G401 (cell line): ENCODE data around the gene THRB. TPM values are rescaled to one million over a fixed set of nuclear protein-coding genes. Genes with fewer than 3 reads are reported as not detected.
"Not testable (repeated sequence)": the region's sequence is repeated elsewhere in the genome, so short reads cannot be mapped to it uniquely, and the experiment has no call there.

Experiments used
- DNase-seq: peaks from one replicate; pipeline ENCODE4 v3.0.0-alpha.2; 2015; ENCODE audit warnings: low spot score
- in situ Hi-C: cut with HindIII; loops from 2 replicates; pipeline ENCODE4 v1.10.0; 2016; ENCODE audit warnings: low sequenced_read_pairs, mixed read lengths
- total RNA-seq: library from RNA; depleted of rRNA; stranded (reverse); fragments of >200 nt; shearing (Covaris generic); gene quantifications from 2 replicates; pipeline ENCODE4 v1.2.3, GENCODE V29; 2014

Gene THRB
- total RNA-seq, 1 experiment from 2014 or later: not detected

- in situ Hi-C loops: no loop called here
- peak; percentile 9 for DNase-seq
Observed at GRCh38 chr3:24129549-24129948, 365.1 kb downstream of the THRB start.

GRCh38 chr3:24128199-24129005 is 366.2 kb downstream of the THRB start:
- in situ Hi-C loops: no loop called here
- peak; percentile 33 for DNase-seq

DNA sequence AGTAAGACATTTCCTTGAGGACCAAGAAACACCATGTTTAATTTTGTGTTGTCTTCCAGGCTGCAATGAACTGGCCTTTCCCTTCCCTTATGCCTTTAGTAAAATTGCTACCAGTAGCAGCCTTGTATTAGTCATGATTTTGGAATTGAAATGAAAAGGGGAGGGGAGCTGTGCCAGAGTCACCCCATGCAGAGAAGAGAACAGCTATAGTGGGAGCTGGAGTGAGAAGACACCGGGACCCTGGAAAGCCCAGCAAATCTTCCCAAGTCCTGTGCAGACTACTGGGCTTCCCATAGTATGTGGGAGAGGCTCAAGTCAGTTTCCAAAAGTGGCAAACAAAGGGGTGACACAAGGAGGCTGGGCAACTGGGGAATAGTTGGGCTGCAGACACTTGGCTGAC is 371.1 kb downstream of the THRB start:
- in situ Hi-C loops: no loop called here

DNA sequence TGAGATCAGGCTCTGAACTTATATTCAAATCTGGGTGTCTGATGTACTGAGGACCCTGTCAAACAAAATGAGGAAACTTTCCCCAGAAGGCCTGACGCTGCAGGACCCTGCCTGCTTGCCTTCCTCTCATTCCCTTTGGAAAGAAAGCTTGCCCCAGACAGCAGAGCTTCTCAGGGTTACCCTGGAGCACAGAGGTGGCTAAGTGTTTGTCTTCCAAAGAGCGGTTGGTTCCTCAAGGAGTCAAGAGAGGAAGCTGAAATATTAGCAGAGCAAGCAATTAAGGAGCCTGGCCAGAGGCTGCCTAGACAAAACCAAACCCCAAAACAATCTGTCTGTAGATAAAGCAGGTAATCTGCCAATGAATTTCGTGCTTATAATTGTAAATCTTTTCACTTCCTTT is 374.2 kb downstream of the THRB start:
- DNase-seq: no peak
- in situ Hi-C loops: no loop called here

More for the DNA sequence above, 371.1 kb downstream of the THRB start:
- DNase-seq: no peak

DNA sequence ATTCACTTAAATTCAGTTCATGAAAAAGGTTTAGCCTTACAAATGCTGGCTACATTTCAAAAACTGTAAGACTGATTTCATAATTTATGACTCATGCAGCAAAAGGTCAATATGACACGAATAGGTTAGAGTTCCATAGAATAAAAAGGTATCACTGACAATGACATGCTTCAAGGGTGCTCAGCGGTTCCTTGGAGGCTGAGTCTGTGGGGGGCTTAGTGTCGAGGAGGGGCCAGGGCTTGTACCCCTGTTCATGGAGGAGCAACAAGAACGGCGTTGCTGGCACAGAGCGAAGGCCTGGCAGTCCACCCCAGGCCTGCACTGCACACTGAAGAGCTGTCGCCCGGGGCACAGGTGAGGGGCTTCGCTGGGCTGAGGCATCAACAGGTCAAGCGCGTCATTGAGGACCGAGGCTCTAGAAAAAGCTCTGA is 375.3 kb downstream of the THRB start:
- in situ Hi-C loops: no loop called here
- no peak for DNase-seq

DNA sequence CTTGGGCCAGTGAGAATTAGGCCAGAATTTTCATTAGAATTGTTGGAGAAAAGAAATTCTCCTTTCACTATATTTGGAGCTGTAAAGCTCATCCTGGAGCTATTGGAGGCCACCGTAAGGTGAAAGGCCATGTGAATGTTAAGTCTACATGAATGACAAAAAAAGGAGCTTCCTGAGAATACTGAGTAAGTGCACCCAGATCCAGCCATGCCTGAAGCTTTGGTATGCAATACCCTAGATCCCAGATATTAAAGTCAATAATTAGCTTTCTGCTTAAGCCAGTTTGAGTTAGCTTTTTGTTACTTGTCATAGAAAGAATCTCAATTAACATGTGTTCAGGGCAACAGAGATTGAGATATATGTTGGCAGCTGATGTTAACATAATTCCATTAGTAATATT is 377.1 kb downstream of the THRB start:
- DNase-seq: no peak
- in situ Hi-C loops: no loop called here

- in situ Hi-C loops: no loop called here
- no peak for DNase-seq
Observed at GRCh38 chr3:24111711-24112110, 382.9 kb downstream of the THRB start.

DNA sequence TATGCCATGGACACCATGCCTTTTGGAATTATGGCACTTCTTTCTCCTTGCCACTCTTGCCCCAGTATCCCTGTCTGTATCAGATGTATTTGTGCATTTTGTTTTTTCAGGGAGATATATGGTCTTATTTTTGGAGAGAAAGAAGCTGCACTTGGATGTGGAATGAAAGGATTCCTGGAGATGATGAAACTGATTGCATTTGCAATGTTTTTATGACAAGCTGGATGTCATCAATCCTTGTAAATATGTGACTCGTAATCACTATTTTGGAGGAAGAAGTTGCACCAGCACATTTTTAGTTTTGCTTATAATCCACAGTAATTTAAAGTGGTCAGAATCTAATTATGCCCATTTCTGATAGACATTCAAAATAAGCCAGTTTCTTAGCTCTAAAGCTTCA is 384.6 kb downstream of the THRB start:
- in situ Hi-C loops: no loop called here
- no peak for DNase-seq

- DNase-seq: no peak
- in situ Hi-C loops: no loop called here
Observed at GRCh38 chr3:24101676-24102168, 392.9 kb downstream of the THRB start.

DNA sequence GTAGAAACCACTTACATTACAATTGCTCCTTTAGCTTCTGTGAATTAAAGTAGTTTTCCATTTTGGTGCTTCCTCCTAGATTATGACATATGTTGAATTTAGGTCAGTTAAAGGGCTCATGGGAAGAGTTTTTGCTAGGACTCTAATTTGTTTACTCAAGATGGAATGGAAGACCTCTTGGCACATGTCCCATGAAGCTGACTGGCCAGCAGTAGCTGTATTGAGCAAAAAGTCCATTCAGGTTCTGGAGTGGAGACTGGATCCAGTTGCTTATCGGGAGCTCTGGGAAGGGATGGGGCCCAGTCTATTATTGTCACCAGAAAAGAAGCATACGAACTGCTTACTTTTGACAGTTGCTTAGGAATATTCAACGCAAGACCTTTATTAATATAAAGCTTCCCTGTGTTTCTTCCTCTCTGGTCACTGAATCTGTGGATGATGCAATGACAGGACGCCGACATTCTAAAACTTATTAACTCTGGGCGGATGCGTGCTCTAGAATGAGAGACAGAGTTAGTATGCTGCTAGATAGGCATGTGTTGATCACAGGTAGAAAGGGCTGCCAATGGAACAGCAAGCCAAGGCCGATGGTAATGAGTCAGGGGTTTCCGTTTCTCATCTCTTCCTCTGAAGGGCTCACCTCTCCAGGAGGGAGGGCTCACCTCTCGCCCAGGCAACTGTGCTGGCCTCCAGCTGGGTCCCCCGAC is 393.8 kb downstream of the THRB start:
- in situ Hi-C loops: no loop called here
- DNase-seq: no peak

- in situ Hi-C loops: no loop called here
- DNase-seq: no peak
Observed at GRCh38 chr3:24096695-24097290, 397.9 kb downstream of the THRB start.

DNA sequence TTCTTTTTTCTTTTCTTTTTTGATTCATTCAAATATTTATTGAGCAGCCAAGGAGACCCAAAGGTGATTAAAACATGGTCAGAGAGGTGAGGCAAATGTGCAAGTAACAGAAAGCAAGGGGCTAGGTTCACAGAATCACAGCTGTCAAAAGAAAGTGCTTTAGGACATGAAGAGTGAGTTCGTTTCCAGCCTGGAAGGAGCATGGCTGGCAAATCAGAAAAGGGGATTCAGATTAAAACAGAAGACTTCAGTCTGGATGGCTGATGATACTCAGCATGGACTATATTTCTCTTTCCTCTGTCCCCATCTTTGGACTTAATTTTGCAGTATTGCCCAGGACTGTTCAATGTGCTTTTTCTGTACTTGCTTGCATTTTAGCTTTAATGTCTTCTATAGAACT is 398.4 kb downstream of the THRB start:
- in situ Hi-C loops: no loop called here
- DNase-seq: no peak

GRCh38 chr3:24094818-24095217 is 399.8 kb downstream of the THRB start:
- in situ Hi-C loops, DNase-seq: not testable (repeated sequence)

- DNase-seq: no peak
- in situ Hi-C loops: no loop called here
Observed at GRCh38 chr3:24088782-24089181, 405.9 kb downstream of the THRB start.

DNA sequence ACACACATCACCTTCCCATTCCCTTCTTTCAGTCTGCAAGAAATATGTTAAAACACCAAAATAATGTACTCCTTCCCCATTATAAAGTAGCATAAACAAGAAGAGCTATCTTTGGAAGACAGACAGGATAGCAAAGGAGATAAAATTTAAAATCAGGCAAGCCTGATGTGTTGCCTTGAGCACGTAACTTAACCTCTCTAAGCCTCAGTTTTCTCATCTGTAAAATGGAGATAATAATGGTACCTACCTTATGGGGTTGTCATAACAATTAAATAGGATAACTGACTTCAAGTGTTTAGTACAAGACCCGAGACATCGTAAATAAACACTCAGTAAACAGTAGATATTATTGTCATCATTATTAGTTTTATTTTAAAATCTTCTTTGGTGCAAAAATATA is 407.2 kb downstream of the THRB start:
- in situ Hi-C loops: no loop called here
- DNase-seq: no peak

GRCh38 chr3:24086617-24087404 is 407.8 kb downstream of the THRB start:
- in situ Hi-C loops: no loop called here
- no peak for DNase-seq

DNA sequence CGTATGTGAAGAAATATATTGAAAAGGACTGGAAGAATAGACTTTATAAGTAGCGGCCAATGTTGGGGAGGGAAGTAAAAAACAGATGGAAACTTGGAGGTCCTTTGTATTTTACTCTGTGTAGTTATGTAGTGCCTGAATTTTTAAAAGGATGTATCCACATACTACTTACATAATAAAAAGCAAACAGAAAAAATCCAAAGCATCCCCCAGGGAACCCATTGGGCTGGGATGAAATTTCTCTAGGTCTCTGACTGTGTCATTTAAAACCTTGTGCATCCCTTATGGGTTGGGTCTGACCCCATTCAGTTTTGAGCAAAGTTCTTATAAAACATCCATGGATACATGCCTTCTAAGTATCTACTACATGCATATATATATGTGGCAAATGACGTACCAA is 408.4 kb downstream of the THRB start:
- in situ Hi-C loops: no loop called here
- no peak for DNase-seq

DNA sequence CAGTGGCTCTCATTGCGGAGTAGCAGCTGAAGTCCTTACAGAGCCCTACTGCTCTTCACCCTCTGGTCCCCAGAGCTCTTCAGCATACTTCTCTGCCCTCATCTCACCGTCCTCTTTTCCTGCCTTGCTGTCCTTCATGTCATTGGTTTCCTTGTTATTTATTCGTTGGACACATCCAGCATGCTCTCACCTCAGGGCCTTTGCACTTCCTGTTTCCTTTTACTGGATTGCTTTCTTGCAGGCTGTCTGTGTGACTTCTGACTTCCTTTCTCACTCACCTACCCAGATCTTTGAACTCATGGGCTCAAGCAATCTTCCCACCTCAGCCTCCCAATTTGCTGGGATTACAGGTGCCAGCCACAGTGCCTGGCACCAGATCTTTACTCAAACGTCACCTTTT is 422.5 kb downstream of the THRB start:
- in situ Hi-C loops: no loop called here
- no peak for DNase-seq

GRCh38 chr3:24069045-24069444 is 425.6 kb downstream of the THRB start:
- DNase-seq: no peak
- in situ Hi-C loops: no loop called here
